G401.6 (cell line): ENCODE results near the gene FCHSD1.

ENCODE experiments used
- FAIRE-seq: peaks from 2 replicates; lab custom pipeline; 2012; peaks lifted over from hg19 to GRCh38; lab: Jason Lieb, UNC

Gene FCHSD1

GRCh38 chr5:141641634-141642267, 9.5 kb downstream of the FCHSD1 start:
- FAIRE-seq: peak; percentile 57

GRCh38 chr5:141640698-141641097, 10.5 kb downstream of the FCHSD1 start:
- no peak for FAIRE-seq

GRCh38 chr5:141640051-141640415, 11.2 kb downstream of the FCHSD1 start:
- FAIRE-seq: no peak

GRCh38 chr5:141639357-141640050, 11.7 kb downstream of the FCHSD1 start:
- FAIRE-seq: no peak

- FAIRE-seq: no peak
These were observed 12.4 kb downstream of the FCHSD1 start for GRCh38 chr5:141638771-141639170.

- FAIRE-seq: no peak
These were observed 13.3 kb downstream of the FCHSD1 start for GRCh38 chr5:141637767-141638419.

GRCh38 chr5:141637123-141637766, 14.0 kb downstream of the FCHSD1 start:
- no peak for FAIRE-seq

GRCh38 chr5:141636413-141637122, 14.7 kb downstream of the FCHSD1 start, which contains the start of the genes HDAC3 and RELL2:
TSS of gene HDAC3 (minus strand) at chr5:141636849. CDS start at chr5:141636790, 59 bp downstream.
TSS of gene RELL2 (plus strand) at chr5:141636997. CDS start at chr5:141638226, 1,229 bp downstream.
- no peak for FAIRE-seq

- FAIRE-seq: no peak
These were observed 15.2 kb downstream of the FCHSD1 start for GRCh38 chr5:141636106-141636412.

GRCh38 chr5:141635646-141636045, 15.6 kb downstream of the FCHSD1 start:
- FAIRE-seq: no peak

- no peak for FAIRE-seq
These were observed 16.5 kb downstream of the FCHSD1 start for GRCh38 chr5:141634720-141635119.

GRCh38 chr5:141633871-141634561, 17.2 kb downstream of the FCHSD1 start:
- FAIRE-seq: no peak

- FAIRE-seq: no peak
These were observed 18.6 kb downstream of the FCHSD1 start for GRCh38 chr5:141632650-141633049.

- FAIRE-seq: no peak
These were observed 20.6 kb downstream of the FCHSD1 start for GRCh38 chr5:141630570-141631140.

- FAIRE-seq: no peak
These were observed 22.9 kb downstream of the FCHSD1 start for GRCh38 chr5:141628175-141628788.

GRCh38 chr5:141623611-141624010, 27.6 kb downstream of the FCHSD1 start:
- FAIRE-seq: no peak

GRCh38 chr5:141623186-141623585, 28.0 kb downstream of the FCHSD1 start:
- FAIRE-seq: no peak

GRCh38 chr5:141618804-141619554, 32.2 kb downstream of the FCHSD1 start, which contains the start of gene DIAPH1:
TSS of gene DIAPH1 (minus strand) at chr5:141619000. CDS start at chr5:141618914, 86 bp downstream.
- FAIRE-seq: peak; percentile 94

GRCh38 chr5:141618030-141618803, 33.0 kb downstream of the FCHSD1 start:
- peak; percentile 19 for FAIRE-seq
